Measurements from ENCODE around the gene NIPSNAP2.
"Not testable (repeated sequence)": the region's sequence is repeated elsewhere in the genome, so short reads cannot be mapped to it uniquely, and the experiment has no call there.

NIPSNAP2 gene

GRCh38 chr7:55964261-55965099 lies at the start of gene NIPSNAP2:
Gene NIPSNAP2, plus strand, starts transcription at chr7:55964585. Its CDS starts 25 bp downstream, at chr7:55964610.
- peak; percentile 72 to 77 for DNase-seq

DNA sequence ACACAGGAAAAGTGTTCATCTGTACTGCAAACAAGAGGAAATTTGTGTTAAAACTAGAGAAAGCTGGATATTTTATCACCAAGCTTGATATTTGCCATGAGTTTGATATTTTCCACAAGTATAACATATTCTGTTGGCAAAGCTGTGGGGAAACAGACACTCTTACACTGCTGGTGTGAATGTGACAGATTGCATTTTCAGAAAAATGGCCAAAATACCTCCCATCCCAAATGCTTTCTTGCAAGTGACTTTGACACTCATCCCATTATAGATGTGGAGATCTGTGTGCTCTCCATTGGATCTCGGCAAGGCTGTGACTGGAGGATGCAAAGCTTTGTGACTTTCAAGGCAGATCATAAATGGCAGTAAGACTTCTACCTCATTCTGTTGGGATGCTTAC lies 46.6 kb upstream of the NIPSNAP2 start:
- no peak for DNase-seq

- no peak for DNase-seq
These were observed 36.2 kb upstream of the NIPSNAP2 start for GRCh38 chr7:55928006-55928767.

GRCh38 chr7:55931421-55932151 lies 32.8 kb upstream of the NIPSNAP2 start:
- DNase-seq: no peak

GRCh38 chr7:55939514-55940123 lies 24.8 kb upstream of the NIPSNAP2 start:
- DNase-seq: no peak

DNA sequence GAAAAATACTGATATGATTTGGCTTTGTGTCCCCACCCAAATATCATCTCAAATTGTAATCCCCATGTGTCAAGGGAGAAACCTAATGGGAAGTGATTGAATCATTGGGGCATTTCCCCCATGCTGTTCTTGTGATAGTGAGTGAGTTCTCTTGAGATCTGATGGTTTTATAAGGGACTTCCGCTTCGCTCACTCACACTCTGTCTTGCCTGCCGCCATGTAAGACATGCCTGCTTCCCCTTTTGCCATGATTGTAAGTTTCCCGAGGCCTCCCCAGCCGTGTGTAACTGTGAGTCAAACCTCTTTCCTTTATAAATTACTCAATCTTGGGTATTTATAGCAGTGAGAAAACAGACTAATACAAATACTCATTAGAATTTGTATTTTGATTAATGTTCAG lies 17.8 kb upstream of the NIPSNAP2 start:
- no peak for DNase-seq

DNA sequence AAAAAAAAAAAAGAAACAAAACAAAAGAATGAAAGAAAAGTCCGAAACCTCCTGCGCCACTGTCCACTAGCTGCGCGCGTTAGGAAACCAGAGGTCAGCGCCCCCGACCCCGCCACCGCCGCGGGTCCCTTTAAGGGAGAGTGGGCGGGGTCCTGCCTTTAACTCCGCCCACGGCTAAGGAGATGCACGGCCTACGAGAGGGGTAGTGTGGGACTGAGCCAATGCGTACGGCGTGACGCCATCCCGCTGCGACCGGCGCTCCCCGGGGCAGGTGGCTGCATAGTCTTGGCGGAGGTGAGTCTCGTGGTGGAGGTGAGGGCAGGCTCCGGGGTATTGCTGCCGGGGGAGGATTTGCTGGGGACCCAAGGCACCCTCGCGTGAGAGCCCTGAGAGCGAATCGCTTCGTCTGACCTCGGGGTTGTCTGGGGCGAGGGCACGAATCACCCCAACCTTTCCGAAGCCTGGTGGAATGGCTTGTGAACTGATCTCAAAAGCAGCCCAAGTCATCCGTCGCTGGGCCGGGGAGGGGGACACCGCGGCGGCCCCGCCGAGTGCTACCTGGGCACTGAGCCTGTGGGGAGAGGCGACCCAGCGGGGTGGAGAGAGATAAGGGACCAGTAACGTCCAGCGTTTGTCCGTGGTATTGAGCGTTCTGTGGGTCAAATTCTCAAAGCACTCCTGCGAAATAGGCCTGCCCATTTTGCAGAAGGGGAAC lies 12.6 kb upstream of the NIPSNAP2 start, which contains the start of gene MRPS17:
Gene MRPS17 (plus strand): TSS at position 241 of the 715 bp plus-strand sequence. CDS start 1,319 bp downstream, outside the sequence.
- peak; percentile 93 to 94 for DNase-seq

GRCh38 chr7:55952352-55952671 lies 12.1 kb upstream of the NIPSNAP2 start:
- DNase-seq: not testable (repeated sequence)

GRCh38 chr7:55953707-55954475 lies 10.5 kb upstream of the NIPSNAP2 start:
- DNase-seq: no peak

DNA sequence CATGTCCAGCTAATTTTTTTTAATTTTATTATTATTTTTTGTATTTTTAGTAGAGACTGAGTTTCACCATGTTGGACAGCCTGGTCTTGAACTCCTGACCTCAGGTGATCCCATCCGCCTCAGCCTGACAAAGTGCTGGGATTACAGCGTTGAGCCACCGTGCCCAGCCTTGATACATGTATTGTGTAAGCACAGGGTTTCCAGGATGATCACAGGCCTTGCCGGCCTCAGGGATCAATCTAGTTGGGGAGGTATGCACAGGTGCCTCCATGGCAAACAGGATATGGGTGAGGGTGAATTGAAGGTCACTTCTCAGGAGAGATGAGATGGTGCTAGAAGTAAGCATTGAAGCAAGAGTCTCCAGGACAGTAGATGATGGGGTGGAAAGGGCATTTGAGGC lies 7.2 kb upstream of the NIPSNAP2 start:
- no peak for DNase-seq

DNA sequence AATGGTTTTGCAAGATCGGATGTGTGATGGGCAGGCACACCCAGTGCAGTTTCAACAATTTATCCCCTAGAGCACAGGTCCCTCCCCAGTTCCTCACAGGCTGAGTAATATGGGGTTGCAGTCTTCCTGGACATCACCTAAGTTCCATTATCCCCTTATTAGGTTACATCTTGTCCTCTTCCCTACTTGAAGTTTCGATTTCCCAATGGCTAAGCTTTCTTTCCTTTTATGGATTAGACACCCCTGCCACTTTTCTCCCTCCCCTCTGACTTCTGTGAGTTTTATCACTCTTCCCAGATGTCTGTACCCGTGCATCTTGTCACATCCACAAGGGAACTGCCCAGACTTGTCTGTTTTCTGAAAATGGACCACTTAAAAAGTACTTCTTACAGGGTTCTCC lies 2.4 kb upstream of the NIPSNAP2 start:
- no peak for DNase-seq

GRCh38 chr7:55963584-55964168 lies 709 bp upstream of the NIPSNAP2 start:
- DNase-seq: no peak

- DNase-seq: no peak
These were observed 700 bp downstream of the NIPSNAP2 start for GRCh38 chr7:55965100-55965470.

- DNase-seq: no peak
These were observed 1.5 kb downstream of the NIPSNAP2 start for GRCh38 chr7:55965805-55966421.

DNA sequence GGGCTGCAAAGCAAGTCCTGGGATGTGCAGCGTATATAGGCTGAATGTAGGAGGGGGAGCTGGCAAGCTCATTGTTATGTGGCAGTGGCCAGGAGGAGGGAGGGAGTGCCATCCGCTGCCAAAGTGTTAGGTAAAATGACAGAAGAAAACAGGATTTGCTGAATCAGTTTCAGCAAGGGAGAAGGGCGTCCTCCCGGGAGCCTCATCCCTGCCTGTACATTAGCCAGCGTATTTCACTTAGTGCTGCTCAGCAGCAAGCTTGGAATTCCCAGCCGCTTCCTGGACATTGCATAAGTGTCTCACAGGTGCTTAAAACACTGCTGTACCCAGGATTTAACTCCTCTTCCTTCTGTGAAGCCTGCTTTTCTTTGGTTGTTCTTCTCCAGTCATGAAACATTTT lies 2.5 kb downstream of the NIPSNAP2 start:
- no peak for DNase-seq

GRCh38 chr7:55969391-55969790 lies 5.0 kb downstream of the NIPSNAP2 start:
- DNase-seq: no peak

DNA sequence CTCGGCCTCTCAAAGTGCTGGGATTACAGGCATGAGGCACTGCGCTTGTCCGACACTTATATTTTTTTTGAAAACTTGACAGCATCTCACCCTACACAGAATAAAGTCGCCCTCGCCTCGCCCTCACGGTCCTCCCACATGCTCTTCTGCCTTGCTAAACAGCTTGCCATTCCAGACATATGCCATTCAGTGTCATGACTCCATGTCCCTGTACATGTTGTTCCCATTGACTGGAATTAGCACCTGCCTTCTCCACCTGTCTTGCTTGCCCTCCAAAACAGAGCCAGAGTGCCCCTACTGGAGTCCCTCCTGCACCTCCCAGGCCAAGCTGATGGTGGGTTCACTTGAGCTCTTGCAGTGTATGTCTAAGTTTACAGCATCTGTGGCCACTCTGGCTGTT lies 6.2 kb downstream of the NIPSNAP2 start:
- DNase-seq: no peak

DNA sequence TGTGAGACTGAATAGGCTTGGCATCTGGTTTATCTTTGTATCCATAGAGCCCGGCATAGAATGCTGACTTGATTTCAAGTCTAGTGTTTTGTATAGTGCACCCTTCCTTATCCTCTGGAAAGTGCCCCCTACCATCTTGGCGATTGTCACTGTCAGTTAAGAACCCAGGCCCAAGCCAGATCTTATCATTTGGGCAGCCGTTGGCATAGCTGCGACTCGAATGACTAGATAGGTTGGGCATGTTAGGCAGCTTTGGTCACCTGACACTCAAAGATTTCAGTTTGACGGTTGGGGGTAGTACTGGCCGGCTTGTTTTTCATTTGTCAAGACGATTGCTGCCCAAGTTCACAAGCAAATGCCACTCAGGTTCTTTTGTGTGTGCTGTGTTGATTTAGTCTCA lies 6.6 kb downstream of the NIPSNAP2 start:
- no peak for DNase-seq

GRCh38 chr7:55973747-55974250 lies 9.4 kb downstream of the NIPSNAP2 start:
- DNase-seq: no peak

DNA sequence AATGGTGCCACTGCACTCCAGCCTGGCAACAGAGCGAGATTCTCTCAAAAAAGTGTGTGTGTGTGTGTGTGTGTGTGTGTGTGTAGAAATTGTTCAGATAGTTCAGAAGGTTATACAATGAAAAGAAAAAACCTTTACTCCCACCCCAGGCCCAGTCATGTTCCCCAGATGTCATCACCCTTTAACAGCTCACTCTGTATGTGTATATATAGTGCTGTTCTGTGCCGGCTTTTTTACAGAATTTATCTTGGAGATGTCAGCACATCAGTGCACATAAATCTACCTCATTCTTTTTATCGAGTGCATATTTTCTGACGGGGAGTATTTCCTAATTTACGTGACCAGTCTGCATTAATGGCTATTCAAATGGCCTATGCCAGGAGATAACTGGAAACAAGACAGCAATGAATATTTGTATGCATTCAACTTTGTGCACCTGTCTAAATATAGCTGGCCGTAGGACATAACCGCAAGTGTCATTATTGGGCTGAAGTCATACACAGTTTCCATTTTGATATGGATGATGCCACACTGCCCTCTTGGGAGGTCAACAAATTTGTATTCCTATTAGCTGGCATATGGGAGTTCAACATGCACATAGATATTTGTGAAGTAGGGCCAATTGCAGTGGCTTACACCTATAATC lies 11.7 kb downstream of the NIPSNAP2 start:
- no peak for DNase-seq

Data from activated T-cell treated with anti-CD3 and anti-CD28 coated beads, Interleukin-2, amount 50 U/mL, for 48 hours (primary cell).